Stimulated activated CD8-positive, alpha-beta memory T cell treated with anti-CD3 and anti-CD28 coated beads, Interleukin-7, amount 100 ng/mL, for 1 hour (primary cell): ENCODE measurements around the gene ESPL1.

Experiments
- DNase-seq, 2 donors: peaks; one replicate each; pipeline ENCODE4 v3.0.0-alpha.2; 2020; ENCODE audit warnings: low read depth in 2 of 2

ESPL1 gene

GRCh38 chr12:53231671-53231920 lies 36.5 kb upstream of the ESPL1 start:
- no peak for DNase-seq

- DNase-seq = peak in 1 of 2 donors; percentile 22
These were observed 36.0 kb upstream of the ESPL1 start, which contains the start of gene RARG for GRCh38 chr12:53231921-53232645. TSS of gene RARG (minus strand) at chr12:53232209. CDS start at chr12:53227545, 4,664 bp downstream.

- DNase-seq = no peak
These were observed 35.2 kb upstream of the ESPL1 start for GRCh38 chr12:53232646-53233461.

- DNase-seq = no peak
These were observed 34.4 kb upstream of the ESPL1 start for GRCh38 chr12:53233671-53234121.

- no peak for DNase-seq
These were observed 33.7 kb upstream of the ESPL1 start for GRCh38 chr12:53234271-53234914.

GRCh38 chr12:53235164-53235563 lies 32.9 kb upstream of the ESPL1 start:
- DNase-seq = no peak

- no peak for DNase-seq
These were observed 32.2 kb upstream of the ESPL1 start for GRCh38 chr12:53235742-53236442.

- no peak for DNase-seq
These were observed 31.5 kb upstream of the ESPL1 start for GRCh38 chr12:53236443-53237111.

- no peak for DNase-seq
These were observed 28.3 kb upstream of the ESPL1 start for GRCh38 chr12:53239643-53240258.

- DNase-seq = no peak
These were observed 26.3 kb upstream of the ESPL1 start for GRCh38 chr12:53241623-53242412.

GRCh38 chr12:53244337-53244736 lies 23.8 kb upstream of the ESPL1 start:
- DNase-seq = no peak

GRCh38 chr12:53245286-53245685 lies 22.8 kb upstream of the ESPL1 start:
- DNase-seq = no peak

- DNase-seq = peak; percentile 32 to 44
These were observed 16.4 kb upstream of the ESPL1 start for GRCh38 chr12:53251477-53252348.

- DNase-seq = no peak
These were observed 15.7 kb upstream of the ESPL1 start for GRCh38 chr12:53252349-53252916.

GRCh38 chr12:53253298-53253697 lies 14.8 kb upstream of the ESPL1 start:
- no peak for DNase-seq

- DNase-seq = no peak
These were observed 13.1 kb upstream of the ESPL1 start for GRCh38 chr12:53254816-53255545.

- no peak for DNase-seq
These were observed 12.1 kb upstream of the ESPL1 start for GRCh38 chr12:53255996-53256395.
